Lung (tissue), 12 donors: ENCODE data around the gene GRHL1. TPM values are rescaled to one million over a fixed set of nuclear protein-coding genes. Genes with fewer than 3 reads are reported as not detected.

Source experiments
- ATAC-seq: fragments of 200-7000 bp; cut with Tn5 transposase; one replicate; pipeline ENCODE4 v1.9.1; 2020; ENCODE audit warnings: moderate number of reproducible peaks; ENCODE audit not compliant: insufficient read depth, low FRiP score
- DNase-seq, 3 donors: peaks; one replicate each; pipeline ENCODE4 v3.0.0-alpha.2; 2013 to 2017
- H3K27ac ChIP-seq, 2 donors: one replicate each; pipeline ENCODE4 v1.5.1; 2013; ENCODE audit warnings: mild to moderate bottlenecking in 2 of 2, moderate library complexity in 2 of 2, control low read depth in 1 of 2, inconsistent platforms in 1 of 2, low read depth in 1 of 2, low read length in 1 of 2
- H3K27me3 ChIP-seq, 3 donors: one replicate each; pipeline ENCODE4 v1.5.1; 2013; ENCODE audit warnings: low read length in 2 of 3; ENCODE audit not compliant: control insufficient read depth in 3 of 3, insufficient read depth in 3 of 3
- H3K36me3 ChIP-seq, 4 donors: one replicate each; pipeline ENCODE4 v1.5.1; 2013; ENCODE audit warnings: low read length in 4 of 4, mild to moderate bottlenecking in 1 of 4, moderate library complexity in 1 of 4; ENCODE audit not compliant: control insufficient read depth in 4 of 4, insufficient read depth in 4 of 4
- H3K4me1 ChIP-seq, 5 donors: one replicate each; pipeline ENCODE4 v1.5.1; 2013; ENCODE audit warnings: low read length in 5 of 5, mild to moderate bottlenecking in 2 of 5, moderate library complexity in 1 of 5; ENCODE audit not compliant: control insufficient read depth in 5 of 5, insufficient read depth in 5 of 5
- H3K4me3 ChIP-seq: one replicate; pipeline ENCODE4 v1.5.1; 2013; ENCODE audit warnings: mild to moderate bottlenecking, control low read depth, moderate library complexity
- H3K9ac ChIP-seq, 2 donors: one replicate each; pipeline ENCODE4 v1.5.1; 2013; ENCODE audit warnings: low read length in 2 of 2, control low read depth in 1 of 2; ENCODE audit not compliant: insufficient read depth in 1 of 2
- H3K9me3 ChIP-seq, 4 donors: one replicate each; pipeline ENCODE4 v1.5.1; 2013; ENCODE audit warnings: low read length in 3 of 4, mild to moderate bottlenecking in 1 of 4, moderate library complexity in 1 of 4; ENCODE audit not compliant: control insufficient read depth in 4 of 4, insufficient read depth in 3 of 4
- WGBS, 2 donors: extraction: QIAGEN DNeasy Blood & Tissue Kit; methylation state at CpG; one replicate each; pipeline ENCODE4 v1.1.7; 2013; 5-methylcytosine and 5-hydroxymethylcytosine counted together
- polyA plus RNA-seq, 2 donors: library from polyadenylated mRNA; stranded (reverse); fragments of 200-250 nt; gene quantifications; one replicate each; pipeline ENCODE4 v1.2.1, GENCODE V29; 2013
- total RNA-seq, 2 donors: library from RNA; depleted of rRNA in 1 of 2; stranded (reverse); fragments of >200 nt in 1 of 2; gene quantifications; one replicate each; pipeline ENCODE4 v1.2.1, GENCODE V29; 2014 to 2021
- TF ChIP-seq, protein P1 (sequence below): IDR thresholded peaks from 2 replicates; pipeline ENCODE4 v1.5.1; 2012; ENCODE audit warnings: mild to moderate bottlenecking; ENCODE audit errors: control extremely low read depth, extremely low read depth
- donor health status: control.
- donor health status: control.
- donor health status: Bipolar disorder and iron deficiency.
- donor health status: healthy.
- donor health status: DM: yes; HTN: yes; CAD: no.

GRHL1 gene
- total and polyA plus RNA-seq, 4 donors = 1.8 to 13.6 (median 5.6) TPM

DNA sequence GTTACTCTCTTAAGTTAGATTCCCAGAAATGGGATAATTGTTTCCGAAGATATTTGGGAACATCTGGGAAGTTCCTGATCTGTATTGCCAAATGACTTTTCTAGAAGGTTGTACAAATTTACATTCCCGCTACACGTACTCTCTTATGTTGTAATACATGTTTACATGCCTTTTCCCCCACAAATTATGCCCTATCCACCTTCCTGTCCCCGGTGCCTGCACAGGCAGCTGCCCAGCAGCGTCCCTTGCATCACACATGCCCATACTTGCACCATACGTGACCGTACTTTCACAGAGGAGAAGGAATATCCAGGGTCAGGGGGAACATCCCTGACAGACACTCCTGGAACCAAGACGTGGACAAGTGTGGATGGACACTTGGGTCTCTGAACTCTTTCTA lies 67.7 kb downstream of the GRHL1 start:
- Histone ChIP-seq H3K36me3 (no peaks in the 10 kb centered on the region), H3K9me3 (no peaks in the 10 kb centered on the region), H3K4me3 (no peak overlapping the region), H3K27me3 (no peaks in the 10 kb centered on the region), H3K4me1 (no peaks in the 10 kb centered on the region), H3K27ac (peak overlapping the region in 1 of 2 donors; percentile 18), H3K9ac (no peak overlapping the region)
- ATAC-seq (no peak), DNase-seq (peak in 1 of 3 donors; percentile 19)
- 41 to 49% methylated on average over 8 of the region's 8 CpGs for WGBS, 2 donors
- TF ChIP-seq, protein P1, sequence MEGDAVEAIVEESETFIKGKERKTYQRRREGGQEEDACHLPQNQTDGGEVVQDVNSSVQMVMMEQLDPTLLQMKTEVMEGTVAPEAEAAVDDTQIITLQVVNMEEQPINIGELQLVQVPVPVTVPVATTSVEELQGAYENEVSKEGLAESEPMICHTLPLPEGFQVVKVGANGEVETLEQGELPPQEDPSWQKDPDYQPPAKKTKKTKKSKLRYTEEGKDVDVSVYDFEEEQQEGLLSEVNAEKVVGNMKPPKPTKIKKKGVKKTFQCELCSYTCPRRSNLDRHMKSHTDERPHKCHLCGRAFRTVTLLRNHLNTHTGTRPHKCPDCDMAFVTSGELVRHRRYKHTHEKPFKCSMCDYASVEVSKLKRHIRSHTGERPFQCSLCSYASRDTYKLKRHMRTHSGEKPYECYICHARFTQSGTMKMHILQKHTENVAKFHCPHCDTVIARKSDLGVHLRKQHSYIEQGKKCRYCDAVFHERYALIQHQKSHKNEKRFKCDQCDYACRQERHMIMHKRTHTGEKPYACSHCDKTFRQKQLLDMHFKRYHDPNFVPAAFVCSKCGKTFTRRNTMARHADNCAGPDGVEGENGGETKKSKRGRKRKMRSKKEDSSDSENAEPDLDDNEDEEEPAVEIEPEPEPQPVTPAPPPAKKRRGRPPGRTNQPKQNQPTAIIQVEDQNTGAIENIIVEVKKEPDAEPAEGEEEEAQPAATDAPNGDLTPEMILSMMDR = no peak

GRCh38 chr2:10019602-10020400 lies 68.3 kb downstream of the GRHL1 start:
- Histone ChIP-seq H3K36me3 (no peaks in the 10 kb centered on the region), H3K27ac (peak overlapping the region in 1 of 2 donors; percentile 18), H3K4me3 (no peak overlapping the region), H3K9me3 (no peaks in the 10 kb centered on the region), H3K27me3 (no peaks in the 10 kb centered on the region), H3K9ac (no peak overlapping the region), H3K4me1 (no peaks in the 10 kb centered on the region)
- WGBS, 2 donors = 77 to 78% methylated on average over 27 of the region's 27 CpGs
- no peak for ATAC-seq
- DNase-seq = no peak
- TF ChIP-seq, protein P1 = no peak

GRCh38 chr2:10022041-10022421 lies 70.5 kb downstream of the GRHL1 start:
- TF ChIP-seq, protein P1 = no peak
- no peak overlapping the region for H3K4me3 ChIP-seq
- no peaks in the 10 kb centered on the region for H3K27me3 ChIP-seq
- H3K36me3 ChIP-seq = no peaks in the 10 kb centered on the region
- no peak overlapping the region for H3K27ac ChIP-seq
- no peaks in the 10 kb centered on the region for H3K9me3 ChIP-seq
- DNase-seq = no peak
- 87 to 89% methylated on average over 16 of the region's 16 CpGs for WGBS, 2 donors
- no peak overlapping the region for H3K9ac ChIP-seq
- ATAC-seq = no peak
- H3K4me1 ChIP-seq = no peaks in the 10 kb centered on the region
